A172 (cell line): ENCODE results near the gene TBX15. TPM values are rescaled to one million over a fixed set of nuclear protein-coding genes. Genes with fewer than 3 reads are reported as not detected.

Experiments
- DNase-seq: peaks from one replicate; pipeline ENCODE4 v3.0.0-alpha.2; 2015; ENCODE audit warnings: low spot score
- total RNA-seq: library from RNA; depleted of rRNA; stranded (reverse); fragments of >200 nt; shearing (Covaris generic); gene quantifications from 2 replicates; pipeline ENCODE4 v1.2.3, GENCODE V29; 2014; rRNA removed

Gene TBX15
- total RNA-seq, 1 experiment from 2014 or later = not detected

GRCh38 chr1:118894836-118895235, 93.3 kb downstream of the TBX15 start:
- DNase-seq = no peak

- no peak for DNase-seq
These were observed 97.2 kb downstream of the TBX15 start for GRCh38 chr1:118890851-118891384.

GRCh38 chr1:118884946-118885345, 103.2 kb downstream of the TBX15 start:
- no peak for DNase-seq

- DNase-seq = no peak
These were observed 106.4 kb downstream of the TBX15 start for GRCh38 chr1:118881751-118882150.

GRCh38 chr1:118878661-118879060, 109.5 kb downstream of the TBX15 start:
- DNase-seq = no peak

- DNase-seq = no peak
These were observed 110.3 kb downstream of the TBX15 start for GRCh38 chr1:118877668-118878396.

- DNase-seq = no peak
These were observed 116.5 kb downstream of the TBX15 start for GRCh38 chr1:118871582-118872171.

GRCh38 chr1:118868387-118868786, 119.8 kb downstream of the TBX15 start:
- DNase-seq = no peak

GRCh38 chr1:118866330-118866729, 121.8 kb downstream of the TBX15 start:
- no peak for DNase-seq

- DNase-seq = no peak
These were observed 124.5 kb downstream of the TBX15 start for GRCh38 chr1:118863688-118864087.

GRCh38 chr1:118862755-118863154, 125.4 kb downstream of the TBX15 start:
- no peak for DNase-seq

GRCh38 chr1:118861216-118861615, 126.9 kb downstream of the TBX15 start:
- no peak for DNase-seq

GRCh38 chr1:118859999-118860398, 128.1 kb downstream of the TBX15 start:
- no peak for DNase-seq

GRCh38 chr1:118846443-118846842, 141.7 kb downstream of the TBX15 start:
- no peak for DNase-seq

GRCh38 chr1:118842452-118843201, 145.5 kb downstream of the TBX15 start:
- DNase-seq = no peak

- no peak for DNase-seq
These were observed 146.6 kb downstream of the TBX15 start for GRCh38 chr1:118841521-118841920.

Other genes with a start within 250 kb of the TBX15 start
- gene WARS2, start 152.3 kb upstream of the TBX15 start, total RNA-seq = 8.1 and 10.4 TPM in 2 replicates